GM19351 (cell line): ENCODE measurements around the gene AKR1B15.
A peak's percentile ranks its signal among the peaks of the same experiment; 100 is the strongest.
"Not testable (repeated sequence)": the region's sequence is repeated elsewhere in the genome, so short reads cannot be mapped to it uniquely, and the experiment has no call there.

ENCODE experiments used
- ATAC-seq: cut with Tn5 transposase; IDR thresholded peaks from one replicate; pipeline ENCODE4 v1.9.1; 2021; ENCODE audit warnings: mild to moderate bottlenecking, moderate library complexity; ENCODE audit not compliant: unreplicated experiment

The AKR1B15 gene

GRCh38 chr7:134558370-134558769 lies 9.5 kb downstream of the AKR1B15 start:
- no peak for ATAC-seq

GRCh38 chr7:134561616-134562015 lies 12.7 kb downstream of the AKR1B15 start:
- ATAC-seq, result not testable (repeated sequence)

- no peak for ATAC-seq
These were observed 13.2 kb downstream of the AKR1B15 start for GRCh38 chr7:134562136-134562535.

GRCh38 chr7:134563398-134563749 lies 14.5 kb downstream of the AKR1B15 start:
- not testable (repeated sequence) for ATAC-seq

- no peak for ATAC-seq
These were observed 16.8 kb downstream of the AKR1B15 start for GRCh38 chr7:134565643-134566136.

- no peak for ATAC-seq
These were observed 18.5 kb downstream of the AKR1B15 start for GRCh38 chr7:134567368-134567767.

GRCh38 chr7:134569962-134570361 lies 21.1 kb downstream of the AKR1B15 start:
- not testable (repeated sequence) for ATAC-seq

GRCh38 chr7:134571101-134571500 lies 22.2 kb downstream of the AKR1B15 start:
- ATAC-seq, result no peak

- ATAC-seq, result no peak
These were observed 23.0 kb downstream of the AKR1B15 start for GRCh38 chr7:134571746-134572461.

GRCh38 chr7:134574322-134574721 lies 25.4 kb downstream of the AKR1B15 start:
- no peak for ATAC-seq

- ATAC-seq, result no peak
These were observed 35.4 kb downstream of the AKR1B15 start for GRCh38 chr7:134584290-134584689.

- no peak for ATAC-seq
These were observed 37.0 kb downstream of the AKR1B15 start for GRCh38 chr7:134585897-134586296.

- ATAC-seq, result no peak
These were observed 38.8 kb downstream of the AKR1B15 start for GRCh38 chr7:134587750-134588149.

- no peak for ATAC-seq
These were observed 40.6 kb downstream of the AKR1B15 start for GRCh38 chr7:134589491-134589941.

GRCh38 chr7:134593530-134594392 lies 44.9 kb downstream of the AKR1B15 start:
- no peak for ATAC-seq

GRCh38 chr7:134594877-134595276 lies 46.0 kb downstream of the AKR1B15 start:
- ATAC-seq, result no peak

- ATAC-seq, result no peak
These were observed 50.5 kb downstream of the AKR1B15 start for GRCh38 chr7:134599371-134599770.

GRCh38 chr7:134601459-134601858 lies 52.5 kb downstream of the AKR1B15 start:
- ATAC-seq, result no peak

GRCh38 chr7:134602881-134603451 lies 54.1 kb downstream of the AKR1B15 start:
- no peak for ATAC-seq

- ATAC-seq, result peak; percentile 84
These were observed 57.3 kb downstream of the AKR1B15 start for GRCh38 chr7:134605978-134606923.
